HG02759 (cell line): Measurements from ENCODE around the gene GALC.

Experiments
- ATAC-seq: cut with Tn5 transposase; IDR thresholded peaks from one replicate; pipeline ENCODE4 v1.9.1; 2021; ENCODE audit warnings: mild to moderate bottlenecking, moderate library complexity; ENCODE audit not compliant: unreplicated experiment

Gene GALC

GRCh38 chr14:87960013-87960787 is 32.8 kb downstream of the GALC start:
- ATAC-seq: no peak

GRCh38 chr14:87955501-87955900 is 37.5 kb downstream of the GALC start:
- no peak for ATAC-seq

- peak; percentile 85 for ATAC-seq
Observed at GRCh38 chr14:87952307-87953094, 40.5 kb downstream of the GALC start.

GRCh38 chr14:87944987-87945604 is 47.9 kb downstream of the GALC start:
- ATAC-seq: no peak

GRCh38 chr14:87940894-87941293 is 52.1 kb downstream of the GALC start:
- ATAC-seq: no peak

GRCh38 chr14:87940382-87940781 is 52.6 kb downstream of the GALC start:
- ATAC-seq: peak; percentile 96

- ATAC-seq: no peak
Observed at GRCh38 chr14:87935886-87936285, 57.1 kb downstream of the GALC start.

- ATAC-seq: no peak
Observed at GRCh38 chr14:87935081-87935828, 57.7 kb downstream of the GALC start.

GRCh38 chr14:87934185-87934584 is 58.8 kb downstream of the GALC start:
- no peak for ATAC-seq

GRCh38 chr14:87916886-87917275 is 76.1 kb downstream of the GALC start:
- no peak for ATAC-seq

GRCh38 chr14:87916103-87916885 is 76.7 kb downstream of the GALC start:
- no peak for ATAC-seq

GRCh38 chr14:87908550-87908949 is 84.4 kb downstream of the GALC start:
- no peak for ATAC-seq

GRCh38 chr14:87901652-87902051 is 91.3 kb downstream of the GALC start:
- ATAC-seq: no peak

GRCh38 chr14:87901236-87901635 is 91.7 kb downstream of the GALC start:
- ATAC-seq: no peak

- no peak for ATAC-seq
Observed at GRCh38 chr14:87899228-87899627, 93.8 kb downstream of the GALC start.

- ATAC-seq: no peak
Observed at GRCh38 chr14:87898301-87898700, 94.7 kb downstream of the GALC start.

- ATAC-seq: no peak
Observed at GRCh38 chr14:87896393-87897380, 96.3 kb downstream of the GALC start.

GRCh38 chr14:87894920-87895319 is 98.1 kb downstream of the GALC start:
- ATAC-seq: no peak

- ATAC-seq: no peak
Observed at GRCh38 chr14:87892763-87893162, 100.2 kb downstream of the GALC start.
